CD4-positive, alpha-beta T cell treated with Interleukin-6 for 4 hours (primary cell): Measurements from ENCODE around the gene ZNF607.
"Not testable (repeated sequence)": the region's sequence is repeated elsewhere in the genome, so short reads cannot be mapped to it uniquely, and the experiment has no call there.

ENCODE experiments used
- DNase-seq: peaks from one replicate; pipeline ENCODE4 v3.0.0-alpha.2; 2020; ENCODE audit warnings: mixed read lengths

Gene ZNF607

DNA sequence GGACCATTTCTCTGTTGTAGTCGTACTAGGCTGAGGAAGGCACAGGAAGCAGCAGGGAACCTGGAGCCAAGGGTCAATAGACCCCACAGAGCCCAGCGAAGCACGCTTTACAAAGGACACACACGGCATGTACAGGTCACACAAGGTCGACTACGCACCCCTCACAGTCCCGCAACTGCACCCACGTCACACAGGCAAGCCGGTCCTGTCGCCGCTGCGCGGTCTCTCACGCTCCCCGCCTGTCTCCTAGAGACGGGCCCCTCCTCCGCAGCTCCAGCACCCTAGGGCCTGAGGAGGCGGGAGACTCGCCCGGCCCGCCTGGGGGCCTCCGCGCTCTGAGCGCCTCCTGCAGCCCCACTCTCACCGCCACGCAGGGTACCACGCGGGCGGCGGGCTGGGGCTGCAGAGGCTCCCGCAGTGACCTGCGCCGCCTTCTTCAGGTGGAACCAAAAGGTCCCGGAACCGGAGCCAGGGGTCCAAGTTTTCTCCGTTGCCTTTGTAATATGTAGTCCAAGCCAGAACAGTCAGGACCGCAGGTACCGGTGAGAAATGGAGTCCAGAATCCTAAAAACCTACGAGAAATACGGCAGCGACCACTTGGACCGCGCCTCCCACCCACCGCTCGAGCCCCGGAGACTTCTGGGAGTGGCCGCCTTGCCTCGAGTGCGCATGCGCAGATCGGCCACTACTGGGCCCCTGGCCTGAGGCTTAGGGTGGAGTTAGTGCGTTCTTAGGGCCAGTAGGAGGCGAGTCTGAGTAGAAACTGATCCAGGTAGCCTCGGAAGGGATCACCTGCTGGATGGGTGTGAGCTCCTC lies at the start of gene ZNF607:
ZNF607 (minus strand) TSS at position 651 of the 816 bp plus-strand sequence. CDS start 8,143 bp downstream, outside the sequence.
- DNase-seq: peak; percentile 87

GRCh38 chr19:37763488-37763887 lies 43.9 kb upstream of the ZNF607 start:
- DNase-seq: no peak

GRCh38 chr19:37757683-37758082 lies 38.1 kb upstream of the ZNF607 start:
- not testable (repeated sequence) for DNase-seq

DNA sequence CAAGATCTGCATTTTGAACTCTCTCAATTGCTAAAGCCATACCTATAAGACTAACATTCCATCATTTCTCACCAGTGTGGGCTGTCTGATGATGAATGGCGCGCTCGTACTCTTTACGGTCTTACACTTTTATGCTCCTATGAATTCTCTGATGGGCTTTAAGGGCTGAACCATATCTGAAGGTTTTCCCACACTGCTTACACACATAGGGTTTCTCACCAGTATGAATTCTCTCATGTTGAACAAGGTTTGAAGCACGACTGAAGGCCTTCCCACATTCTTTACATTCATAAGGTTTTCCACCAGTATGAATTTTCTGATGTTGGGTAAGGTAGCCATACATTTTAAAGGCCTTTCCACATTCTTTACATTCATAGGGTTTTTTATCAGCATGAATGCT lies 18.8 kb upstream of the ZNF607 start:
- DNase-seq: no peak

- DNase-seq: no peak
Observed at GRCh38 chr19:37725181-37725580, 5.6 kb upstream of the ZNF607 start.

GRCh38 chr19:37719927-37720265 lies 335 bp upstream of the ZNF607 start:
- no peak for DNase-seq

DNA sequence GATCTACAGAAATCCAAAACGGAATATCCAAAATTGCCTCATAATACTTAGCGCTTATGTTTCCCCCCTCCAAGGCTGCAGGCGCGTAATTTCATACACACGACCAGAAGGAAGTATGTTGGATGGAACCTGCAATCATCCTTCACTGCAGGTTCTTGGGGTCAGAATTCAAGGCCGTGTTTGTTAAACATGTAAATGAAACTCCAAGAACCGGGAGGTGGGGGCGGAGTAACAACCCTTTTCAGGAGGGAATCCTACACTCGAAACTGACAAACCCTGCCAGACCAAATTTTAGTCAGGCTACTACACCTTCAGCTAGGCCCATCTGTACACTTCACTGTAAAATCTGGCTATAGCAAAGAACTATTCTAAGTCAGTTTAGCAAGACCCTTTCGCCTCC lies 1.3 kb downstream of the ZNF607 start:
- no peak for DNase-seq

DNA sequence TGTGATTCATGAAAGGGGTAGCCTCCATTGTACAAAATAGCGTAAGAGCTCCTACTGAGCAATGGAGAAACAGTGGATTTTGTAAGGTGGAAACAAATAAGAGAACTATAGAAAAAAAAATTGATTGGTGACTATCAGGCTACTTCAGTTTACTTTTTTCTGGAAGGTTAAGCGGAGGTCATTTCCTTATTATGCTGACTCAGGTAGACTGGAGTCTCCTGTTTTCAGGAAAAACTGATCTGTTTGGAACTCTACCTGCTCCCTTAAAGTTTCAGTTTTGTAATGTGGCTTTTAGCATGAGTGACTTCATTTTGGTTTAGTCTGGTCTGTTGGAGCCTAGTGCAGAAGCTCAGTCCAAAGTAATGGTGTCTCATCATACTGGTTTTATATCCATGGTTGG lies 3.4 kb downstream of the ZNF607 start:
- DNase-seq: no peak

DNA sequence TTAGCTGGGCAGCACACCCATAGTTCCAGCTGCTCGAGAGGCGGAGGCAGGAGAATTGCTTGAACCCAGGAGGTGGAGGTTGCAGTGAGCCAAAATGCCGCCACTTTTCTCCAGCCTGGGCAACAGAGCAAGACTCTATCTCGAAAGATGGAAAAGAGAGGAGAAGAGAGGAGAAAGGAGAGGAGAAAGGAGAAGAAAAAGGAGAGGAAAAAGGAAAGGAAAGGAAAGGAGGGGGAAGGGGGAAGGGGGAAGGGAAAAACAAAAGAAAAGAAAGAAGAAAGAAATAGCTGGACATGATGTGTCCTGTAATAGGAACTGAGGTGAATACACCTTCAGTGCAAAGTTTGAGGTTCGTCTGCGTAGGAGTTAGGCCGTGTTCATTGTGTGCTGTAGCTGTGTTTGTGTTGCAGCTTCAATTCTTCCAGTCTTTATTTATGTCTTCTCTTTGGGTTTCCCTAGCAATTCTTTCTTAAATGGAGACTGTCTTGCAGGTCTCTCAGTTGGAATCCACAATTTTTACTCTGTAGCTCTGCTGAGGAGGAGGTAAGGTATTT lies 13.4 kb downstream of the ZNF607 start:
- DNase-seq: no peak

DNA sequence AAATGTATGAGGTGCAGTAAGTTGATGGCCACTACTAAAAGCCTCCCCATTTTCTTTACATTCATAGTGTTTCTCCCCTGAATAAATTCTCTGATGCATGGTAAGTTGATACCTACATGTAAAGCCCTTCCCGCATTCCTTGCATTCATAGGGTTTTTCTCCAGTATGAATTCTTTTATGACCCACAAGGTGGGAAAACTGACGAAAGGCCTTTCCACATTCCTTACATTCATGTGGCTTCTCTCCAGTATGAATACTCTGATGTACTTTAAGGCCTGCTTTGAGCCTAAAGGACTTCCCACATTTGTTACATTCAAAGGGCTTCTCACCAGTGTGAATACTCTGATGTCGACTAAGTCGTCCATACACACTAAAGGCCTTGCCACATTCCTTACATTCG lies 20.5 kb downstream of the ZNF607 start:
- DNase-seq: no peak

DNA sequence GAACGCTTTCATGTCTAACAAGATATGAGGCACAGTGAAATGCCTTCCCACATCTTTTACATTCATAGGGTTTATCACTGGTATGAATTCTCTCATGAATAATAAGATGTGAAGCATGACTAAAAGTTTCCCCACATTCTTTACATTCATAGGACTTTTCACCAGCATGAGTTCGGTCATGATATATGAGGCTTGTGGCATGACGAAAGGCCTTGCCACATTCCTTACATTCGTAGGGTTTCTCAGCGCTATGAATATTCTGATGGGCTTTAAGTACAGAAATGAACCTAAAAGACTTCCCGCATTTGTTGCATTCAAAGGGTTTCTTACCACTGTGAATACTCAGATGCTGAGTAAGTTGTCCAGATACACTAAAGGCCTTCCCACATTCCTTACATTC lies 21.3 kb downstream of the ZNF607 start:
- DNase-seq: no peak

DNA sequence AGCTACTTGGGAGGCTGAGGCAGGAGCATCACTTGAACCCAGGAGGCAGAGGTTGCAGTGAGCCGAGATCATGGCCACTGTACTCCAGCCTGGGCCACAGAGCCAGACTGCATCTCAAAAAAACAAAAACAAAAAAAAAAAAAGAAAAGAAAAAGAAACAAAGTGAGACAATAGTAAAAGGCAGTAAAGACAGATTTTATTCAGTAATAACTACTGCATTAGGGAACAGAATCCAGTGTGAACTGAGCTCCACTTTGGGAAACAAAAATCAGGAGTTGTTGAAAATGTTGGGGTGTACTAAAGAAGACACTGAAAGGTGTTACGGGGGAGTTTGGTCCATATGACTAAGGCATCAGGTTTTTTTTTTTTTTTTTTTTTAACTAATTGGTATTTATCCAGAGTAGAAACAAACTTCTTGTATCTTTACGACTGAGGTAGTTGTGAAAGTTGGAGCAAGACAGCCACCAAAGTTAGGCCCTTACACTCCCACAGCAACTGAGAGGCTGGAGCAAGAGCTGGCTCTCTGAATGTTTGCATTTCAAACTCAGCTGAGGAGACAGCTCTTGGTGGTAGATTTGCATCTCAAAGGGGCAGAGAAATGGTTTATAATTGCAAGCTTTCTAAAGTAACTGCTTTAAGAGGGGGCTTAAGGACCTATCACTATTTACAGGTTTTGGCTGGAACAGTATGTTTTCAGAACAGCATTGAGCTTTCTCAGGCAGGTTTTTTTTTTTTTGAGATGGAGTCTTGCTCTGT lies 24.2 kb downstream of the ZNF607 start:
- DNase-seq: no peak

DNA sequence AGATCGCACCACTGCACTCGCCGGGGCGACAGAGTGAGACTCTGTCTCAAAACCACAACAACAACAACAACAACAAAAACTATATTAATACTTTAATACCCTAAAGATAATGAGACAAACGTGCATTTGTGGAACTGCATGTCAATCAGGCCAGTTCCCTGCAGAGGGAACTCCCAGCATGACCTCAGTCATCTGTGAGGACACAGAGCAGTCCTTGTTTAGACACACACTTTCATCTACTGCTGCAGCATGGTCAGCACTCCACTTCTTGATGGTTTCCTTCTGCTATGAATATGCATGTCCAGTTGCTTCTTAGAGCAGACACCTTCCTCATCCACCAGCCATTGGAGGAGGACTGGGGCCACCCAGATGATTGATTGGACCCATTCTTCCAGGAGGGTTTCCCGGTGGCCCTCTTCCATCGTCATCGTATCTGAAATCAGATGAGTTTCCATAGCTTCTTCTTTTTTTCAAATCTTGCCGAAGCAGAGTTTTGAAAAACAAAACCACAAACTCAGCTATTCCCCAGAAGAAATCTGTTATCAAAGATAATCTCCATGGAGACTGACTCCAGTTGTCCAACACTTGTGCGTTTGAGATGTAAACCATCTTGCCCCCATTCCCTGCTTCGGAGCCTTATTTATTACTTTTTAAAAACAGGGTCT lies 26.5 kb downstream of the ZNF607 start:
- no peak for DNase-seq

DNA sequence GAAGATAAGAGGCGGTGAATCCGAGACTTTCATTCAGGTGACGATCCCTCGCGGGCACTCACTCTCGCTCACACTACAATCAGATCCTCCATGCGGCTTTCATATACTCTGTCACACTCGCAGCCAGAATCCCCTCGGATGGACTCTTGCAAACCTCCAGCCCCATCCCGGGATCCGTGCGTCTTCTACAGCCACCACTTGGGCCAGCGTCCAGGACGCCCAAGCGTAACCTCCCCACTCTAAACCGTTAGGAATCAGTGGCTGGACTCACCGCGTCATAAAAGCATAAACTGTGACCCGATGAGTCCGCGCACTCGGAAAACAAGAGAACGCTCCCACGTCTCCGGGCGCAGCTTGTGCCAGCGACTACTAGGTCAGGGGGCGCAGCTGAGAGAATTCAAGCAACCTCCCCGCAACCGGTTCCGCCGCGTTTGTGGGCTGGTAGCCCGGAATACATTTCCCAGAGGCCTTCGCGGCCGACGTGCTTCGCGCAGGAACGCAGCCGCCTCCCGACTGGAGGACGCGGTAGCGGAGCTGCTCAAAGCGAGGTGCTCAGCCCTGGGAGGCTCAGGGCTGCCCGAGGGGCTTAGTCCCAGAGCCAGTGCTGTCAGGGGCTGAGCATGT lies 27.6 kb downstream of the ZNF607 start:
- peak; percentile 89 for DNase-seq

DNA sequence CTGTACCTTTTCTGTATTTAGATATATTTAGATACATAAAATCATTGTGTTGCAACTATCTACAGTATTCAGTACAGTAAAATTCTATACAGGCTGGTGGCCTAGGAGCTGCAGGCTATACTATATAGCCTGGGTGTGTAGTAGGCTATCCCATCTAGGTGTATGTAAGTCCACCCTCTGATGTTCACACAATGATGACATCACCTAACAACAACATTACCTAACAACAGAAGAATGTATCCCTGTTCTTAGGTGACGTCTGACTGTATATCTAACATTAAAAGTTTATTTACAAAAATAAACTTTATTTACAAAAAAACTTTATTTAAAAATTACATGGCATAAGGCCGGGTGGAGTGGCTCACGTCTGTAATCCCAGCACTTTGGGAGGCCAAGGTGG lies 36.0 kb downstream of the ZNF607 start:
- no peak for DNase-seq

- DNase-seq: no peak
Observed at GRCh38 chr19:37669450-37669914, 50.1 kb downstream of the ZNF607 start.

- DNase-seq: not testable (repeated sequence)
Observed at GRCh38 chr19:37657157-37657556, 62.4 kb downstream of the ZNF607 start.

DNA sequence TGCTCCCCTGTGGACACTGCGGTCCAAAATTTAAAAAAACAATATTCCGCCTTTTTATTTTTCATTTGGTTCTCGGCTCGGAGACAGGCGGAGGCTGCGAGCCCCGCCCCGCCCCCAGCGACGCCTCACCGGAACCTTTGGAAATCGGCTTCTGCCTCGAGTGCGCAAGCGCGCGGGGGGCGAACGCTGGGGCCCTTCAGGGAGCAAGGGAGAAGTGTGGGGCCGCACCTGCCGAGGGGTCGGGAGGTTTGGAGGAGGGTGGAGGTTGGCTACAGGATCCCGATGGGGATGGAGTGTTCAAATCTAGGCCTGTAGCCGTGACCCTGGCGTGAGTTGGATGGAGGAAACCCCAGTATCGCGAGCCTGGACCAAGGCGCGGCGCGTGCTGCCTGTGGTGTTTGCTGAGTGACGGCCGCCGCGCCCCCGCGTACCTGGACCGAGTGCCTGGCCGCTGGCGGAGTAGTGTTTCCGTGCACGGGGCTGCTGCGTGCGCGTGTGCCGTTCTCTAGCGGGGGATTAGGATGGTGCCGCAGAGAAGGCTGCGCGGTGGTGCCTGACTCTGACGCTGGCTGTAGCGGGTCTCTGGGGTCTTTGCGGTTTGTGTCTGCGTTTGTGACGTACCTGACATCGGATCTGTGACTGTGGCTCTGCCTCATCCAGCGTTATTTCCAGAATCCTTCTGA lies 63.7 kb downstream of the ZNF607 start:
- DNase-seq: peak; percentile 91

DNA sequence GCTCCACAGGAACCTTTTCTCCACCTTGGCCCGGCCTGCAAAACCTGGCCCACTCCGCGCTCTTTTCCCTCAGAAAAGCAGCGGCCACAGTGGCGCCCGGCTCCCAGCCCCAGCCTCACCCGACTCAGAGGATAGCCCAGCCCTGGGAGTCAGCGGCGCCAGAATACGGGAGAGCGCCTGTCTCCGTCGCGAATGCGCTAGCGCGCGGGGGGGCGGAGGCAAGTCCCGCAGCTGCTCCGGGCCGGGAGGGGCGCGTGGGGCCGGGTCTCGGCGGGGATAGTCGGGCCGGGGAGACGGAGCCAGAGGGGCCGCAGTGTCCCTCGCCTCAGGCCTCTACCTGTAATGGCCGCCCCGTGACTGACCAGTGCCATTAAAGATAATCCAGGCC lies 64.3 kb downstream of the ZNF607 start, which contains the start of gene ZFP30:
ZFP30 (minus strand) TSS at position 165 of the 388 bp plus-strand sequence. CDS start 7,643 bp downstream, outside the sequence.
- peak; percentile 89 for DNase-seq

DNA sequence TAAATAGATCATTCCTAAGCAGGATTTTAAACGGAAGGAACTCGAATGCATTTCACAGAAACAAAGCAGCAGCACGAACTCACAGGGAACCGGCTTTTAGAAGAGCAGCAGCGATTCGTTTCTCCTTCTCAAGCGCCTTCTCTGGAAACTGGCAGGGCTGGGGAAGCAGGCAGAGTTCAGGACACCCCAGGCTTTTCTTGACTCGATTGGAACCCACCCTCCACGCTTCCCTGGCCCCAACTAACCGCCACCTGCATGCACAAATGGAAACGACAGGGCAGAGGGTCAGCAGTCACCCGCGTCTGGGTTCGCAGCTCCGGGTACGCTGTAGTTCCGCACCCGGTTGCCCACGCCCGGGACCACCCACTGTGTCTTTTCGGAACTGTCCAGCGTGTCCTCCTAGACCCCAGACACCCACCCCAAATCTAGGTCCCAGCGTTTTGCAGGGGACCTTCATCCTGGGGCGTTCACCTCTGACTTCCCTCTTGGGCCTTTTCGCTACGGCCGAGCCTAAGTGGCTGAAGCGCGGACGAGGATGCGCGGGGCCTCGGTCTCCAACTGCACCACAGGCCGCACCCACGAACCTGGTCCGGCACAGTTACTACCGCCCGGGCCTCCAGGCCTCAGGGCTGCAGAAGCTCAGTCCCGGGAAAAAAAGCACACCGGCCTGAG lies 64.8 kb downstream of the ZNF607 start:
- peak; percentile 13 for DNase-seq

DNA sequence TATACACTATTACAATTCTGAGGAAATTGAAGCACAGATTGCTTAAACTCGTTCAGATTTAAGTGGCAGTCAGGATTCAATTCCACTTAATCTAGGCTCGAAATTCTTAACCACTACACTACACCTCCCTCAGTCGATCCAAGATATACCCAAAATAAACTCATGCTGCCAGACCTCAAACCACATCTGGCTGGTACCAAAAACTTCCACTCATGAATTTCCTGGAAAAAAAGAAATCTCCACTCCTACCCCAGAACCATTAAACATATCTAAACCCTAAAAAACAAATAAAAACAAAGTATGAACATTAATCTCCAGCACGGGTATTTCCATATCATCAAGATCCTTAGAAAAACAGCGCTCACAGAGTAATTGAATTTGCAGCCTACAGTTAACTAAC lies 65.4 kb downstream of the ZNF607 start:
- DNase-seq: no peak
